ENCODE data around the gene HEATR1. TPM values are rescaled to one million over a fixed set of nuclear protein-coding genes. Genes with fewer than 3 reads are reported as not detected.

HEATR1 gene
- total RNA-seq (10 to 100 TPM; 34.2 to 45.6 TPM), total RNA-seq (105 to 152 reads per million in 2 donors)

GRCh38 chr1:236603991-236604904, at the start of gene HEATR1:
HEATR1 (minus strand) TSS chr1:236604516; CDS start chr1:236604095, 421 bp downstream.
- Mint-ChIP-seq H3K27me3 (peaks cover 4% of the 10 kb centered on the region), H3K36me3 (ENCODE audit: low read depth) (no peaks in the 10 kb centered on the region), H3K4me1 (peaks cover 13% of the 10 kb centered on the region), H3K4me3 (peak within 1 kb of the TSS; percentile 92), H3K27ac (peak within 1 kb of the TSS; percentile 91)
- ATAC-seq (peak; percentile 87), DNase-seq (peak; percentile 54 to 74 (median 64))
- H3K9me3 ChIP-seq (ENCODE audit: control insufficient read depth, low read length, poor library complexity, severe bottlenecking), result no peaks in the 10 kb centered on the region

- Mint-ChIP-seq H3K4me1 (no peaks in the 10 kb centered on the region), H3K27ac (no peak overlapping the region), H3K36me3 (ENCODE audit: low read depth) (no peaks in the 10 kb centered on the region), H3K27me3 (peaks cover 17% of the 10 kb centered on the region), H3K4me3 (no peak overlapping the region)
- no peak for DNase-seq
- no peak for ATAC-seq
- H3K9me3 ChIP-seq (ENCODE audit: control insufficient read depth, low read length, poor library complexity, severe bottlenecking), result no peaks in the 10 kb centered on the region
Measured at GRCh38 chr1:236645016-236645680, 40.8 kb upstream of the HEATR1 start.

DNA sequence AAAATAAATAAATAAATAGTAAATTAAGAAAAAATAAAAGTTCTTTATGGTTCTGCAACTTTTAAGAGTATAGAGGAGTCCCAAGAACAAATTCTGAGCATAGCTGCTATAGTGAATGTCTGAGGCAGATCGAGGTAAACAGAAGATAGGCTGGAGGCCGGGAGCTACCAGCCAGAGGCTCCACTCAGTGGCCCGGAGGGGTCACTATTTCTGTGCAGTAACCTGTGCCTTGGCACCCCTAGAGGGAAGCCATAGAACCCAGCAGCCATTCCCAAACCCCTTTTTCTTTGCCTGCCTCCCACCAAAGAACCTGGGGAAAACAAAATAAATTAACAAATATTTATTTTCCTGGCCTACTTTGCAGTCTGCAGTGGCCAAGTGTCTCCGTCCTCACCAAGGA, 38.4 kb upstream of the HEATR1 start:
- ATAC-seq (no peak), DNase-seq (no peak)
- H3K27ac Mint-ChIP-seq, result no peak overlapping the region
- H3K27me3 Mint-ChIP-seq, result peaks cover 22% of the 10 kb centered on the region
- no peaks in the 10 kb centered on the region for H3K9me3 ChIP-seq (ENCODE audit: control insufficient read depth, low read length, poor library complexity, severe bottlenecking)
- H3K4me3 Mint-ChIP-seq, result no peak overlapping the region
- H3K4me1 Mint-ChIP-seq, result no peaks in the 10 kb centered on the region
- no peaks in the 10 kb centered on the region for H3K36me3 Mint-ChIP-seq (ENCODE audit: low read depth)

- H3K4me1 Mint-ChIP-seq, result no peaks in the 10 kb centered on the region
Measured at GRCh38 chr1:236639686-236640085, 35.4 kb upstream of the HEATR1 start.

DNA sequence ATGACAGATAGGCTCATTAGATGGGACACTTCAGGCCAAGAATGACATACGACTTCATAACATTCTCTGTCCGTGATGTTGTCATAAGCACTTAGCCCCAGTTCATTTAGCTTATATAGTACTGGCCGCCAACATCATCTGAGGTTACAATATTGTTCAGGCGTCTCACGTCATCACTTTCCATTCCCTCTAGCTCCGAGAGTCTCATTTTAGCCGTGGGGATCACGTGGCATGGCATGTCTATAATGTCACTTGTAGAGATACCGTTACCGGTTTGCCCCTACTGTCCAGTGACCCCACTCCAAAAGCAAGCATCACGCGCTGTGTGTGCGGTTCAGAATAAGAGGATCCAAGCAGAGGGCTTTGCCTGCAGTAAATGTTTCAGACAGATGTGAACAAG, 34.6 kb upstream of the HEATR1 start:
- Mint-ChIP-seq H3K36me3 (ENCODE audit: low read depth) (no peaks in the 10 kb centered on the region), H3K27me3 (peaks cover 32% of the 10 kb centered on the region), H3K4me3 (no peak overlapping the region), H3K27ac (no peak overlapping the region), H3K4me1 (no peaks in the 10 kb centered on the region)
- no peaks in the 10 kb centered on the region for H3K9me3 ChIP-seq (ENCODE audit: control insufficient read depth, low read length, poor library complexity, severe bottlenecking)
- ATAC-seq (no peak), DNase-seq (no peak)

More at GRCh38 chr1:236639686-236640085, 35.4 kb upstream of the HEATR1 start:
- peaks cover 32% of the 10 kb centered on the region for H3K27me3 Mint-ChIP-seq
- H3K36me3 Mint-ChIP-seq (ENCODE audit: low read depth), result no peaks in the 10 kb centered on the region
- no peak overlapping the region for H3K27ac Mint-ChIP-seq
- ATAC-seq (no peak), DNase-seq (no peak)
- no peak overlapping the region for H3K4me3 Mint-ChIP-seq
- H3K9me3 ChIP-seq (ENCODE audit: control insufficient read depth, low read length, poor library complexity, severe bottlenecking), result no peaks in the 10 kb centered on the region

GRCh38 chr1:236636017-236636416, 31.7 kb upstream of the HEATR1 start:
- H3K27me3 Mint-ChIP-seq, result peaks cover 32% of the 10 kb centered on the region
- H3K4me3 Mint-ChIP-seq, result no peak overlapping the region
- DNase-seq, result no peak
- H3K9me3 ChIP-seq (ENCODE audit: control insufficient read depth, low read length, poor library complexity, severe bottlenecking), result no peaks in the 10 kb centered on the region
- H3K4me1 Mint-ChIP-seq, result no peaks in the 10 kb centered on the region
- ATAC-seq, result no peak
- no peak overlapping the region for H3K27ac Mint-ChIP-seq
- H3K36me3 Mint-ChIP-seq (ENCODE audit: low read depth), result no peaks in the 10 kb centered on the region

DNA sequence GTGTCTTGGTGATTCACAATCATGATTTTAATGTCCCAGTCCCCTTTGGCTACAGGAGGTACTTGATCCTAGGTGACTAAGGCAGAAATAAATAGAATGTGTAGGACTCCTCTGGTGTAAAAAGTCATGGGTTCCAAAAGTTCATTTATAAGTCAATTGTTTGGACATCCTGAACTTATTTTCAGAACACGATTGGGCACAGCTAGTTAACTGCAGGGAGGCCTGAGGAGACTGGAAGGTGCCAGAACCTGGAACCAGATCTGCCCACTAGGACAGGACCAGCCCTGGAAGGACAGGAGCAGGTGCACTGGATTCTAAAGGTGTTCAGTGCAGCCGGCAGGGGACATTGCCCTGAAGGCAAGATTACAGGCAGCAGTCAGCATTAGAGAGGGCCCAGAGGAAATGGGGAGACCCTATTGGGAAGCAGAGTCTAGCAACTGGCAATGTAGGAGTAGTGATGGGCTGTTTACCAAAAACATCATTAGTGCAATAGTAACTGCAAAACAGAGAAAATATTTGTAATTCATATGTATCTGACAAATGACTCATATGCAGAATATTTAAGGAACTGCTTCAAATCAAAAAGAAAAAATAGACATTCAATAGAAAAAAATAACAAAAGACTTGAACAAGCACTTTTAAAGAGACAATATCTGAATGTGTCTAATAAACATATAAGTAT, 23.6 kb upstream of the HEATR1 start:
- ATAC-seq (no peak), DNase-seq (no peak)
- H3K4me1 Mint-ChIP-seq, result no peaks in the 10 kb centered on the region
- H3K36me3 Mint-ChIP-seq (ENCODE audit: low read depth), result peaks cover 2% of the 10 kb centered on the region
- H3K9me3 ChIP-seq (ENCODE audit: control insufficient read depth, low read length, poor library complexity, severe bottlenecking), result no peaks in the 10 kb centered on the region
- no peak overlapping the region for H3K27ac Mint-ChIP-seq
- H3K27me3 Mint-ChIP-seq, result peaks cover 45% of the 10 kb centered on the region
- no peak overlapping the region for H3K4me3 Mint-ChIP-seq

DNA sequence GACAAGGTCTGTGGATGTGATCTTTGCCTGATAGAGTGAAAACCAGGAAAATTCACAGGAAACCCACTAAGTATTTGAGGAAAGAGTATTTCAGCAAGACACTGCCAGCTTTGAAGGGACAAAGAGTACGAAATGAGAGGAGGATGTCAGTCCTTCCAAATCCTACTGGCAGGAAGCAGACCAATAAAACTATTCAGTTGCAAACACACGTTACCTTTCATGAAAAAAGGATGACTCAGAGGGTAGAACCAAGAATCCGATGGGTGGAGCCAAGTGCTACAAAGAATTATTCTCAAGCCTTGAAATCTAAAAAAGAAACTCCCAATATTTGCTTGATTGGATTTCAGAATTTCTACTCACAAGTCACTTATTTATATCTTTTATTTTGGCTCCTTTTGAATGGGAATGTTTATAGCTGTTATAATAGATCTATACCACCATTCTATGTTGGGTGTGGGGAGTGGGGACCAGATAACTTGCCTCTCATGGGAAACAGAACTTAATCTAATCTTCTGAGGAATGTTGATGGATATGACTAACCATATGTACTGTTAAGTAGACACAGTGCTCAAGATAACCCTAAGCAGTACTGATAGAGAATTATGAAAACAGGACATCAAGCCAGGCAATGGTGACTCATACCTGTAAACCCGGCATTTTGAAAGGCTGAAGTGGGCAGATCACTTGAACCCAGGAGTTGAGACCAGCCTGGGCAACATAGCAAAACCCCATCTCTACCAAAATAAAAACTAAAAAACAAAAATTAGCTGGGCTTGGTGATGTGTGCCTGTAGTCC, 19.3 kb upstream of the HEATR1 start:
- peaks cover 2% of the 10 kb centered on the region for H3K36me3 Mint-ChIP-seq (ENCODE audit: low read depth)
- DNase-seq (no peak), ATAC-seq (no peak)
- H3K27me3 Mint-ChIP-seq, result peaks cover 39% of the 10 kb centered on the region
- H3K9me3 ChIP-seq (ENCODE audit: control insufficient read depth, low read length, poor library complexity, severe bottlenecking), result peaks cover 3% of the 10 kb centered on the region
- no peak overlapping the region for H3K27ac Mint-ChIP-seq
- no peak overlapping the region for H3K4me3 Mint-ChIP-seq
- H3K4me1 Mint-ChIP-seq, result no peaks in the 10 kb centered on the region

- Mint-ChIP-seq H3K36me3 (ENCODE audit: low read depth) (peaks cover 2% of the 10 kb centered on the region), H3K27ac (no peak overlapping the region), H3K4me3 (no peak overlapping the region), H3K27me3 (peaks cover 37% of the 10 kb centered on the region), H3K4me1 (no peaks in the 10 kb centered on the region)
- DNase-seq, result no peak
- H3K9me3 ChIP-seq (ENCODE audit: control insufficient read depth, low read length, poor library complexity, severe bottlenecking), result peaks cover 3% of the 10 kb centered on the region
- no peak for ATAC-seq
Measured at GRCh38 chr1:236622407-236622806, 18.1 kb upstream of the HEATR1 start.

- Mint-ChIP-seq H3K4me1 (no peaks in the 10 kb centered on the region), H3K36me3 (ENCODE audit: low read depth) (no peaks in the 10 kb centered on the region), H3K4me3 (no peak overlapping the region), H3K27me3 (peaks cover 42% of the 10 kb centered on the region), H3K27ac (no peak overlapping the region)
- ATAC-seq, result no peak
- no peak for DNase-seq
- peaks cover 3% of the 10 kb centered on the region for H3K9me3 ChIP-seq (ENCODE audit: control insufficient read depth, low read length, poor library complexity, severe bottlenecking)
Measured at GRCh38 chr1:236619398-236619797, 15.1 kb upstream of the HEATR1 start.

- ATAC-seq, result no peak
- Mint-ChIP-seq H3K36me3 (ENCODE audit: low read depth) (no peaks in the 10 kb centered on the region), H3K27me3 (peaks cover 35% of the 10 kb centered on the region), H3K27ac (no peak overlapping the region), H3K4me1 (no peaks in the 10 kb centered on the region), H3K4me3 (no peak overlapping the region)
- no peak for DNase-seq
- peaks cover 3% of the 10 kb centered on the region for H3K9me3 ChIP-seq (ENCODE audit: control insufficient read depth, low read length, poor library complexity, severe bottlenecking)
Measured at GRCh38 chr1:236618507-236618906, 14.2 kb upstream of the HEATR1 start.

GRCh38 chr1:236615399-236616148, 11.3 kb upstream of the HEATR1 start:
- peaks cover 55% of the 10 kb centered on the region for H3K27me3 Mint-ChIP-seq
- DNase-seq (no peak), ATAC-seq (no peak)
- no peak overlapping the region for H3K4me3 Mint-ChIP-seq
- no peaks in the 10 kb centered on the region for H3K4me1 Mint-ChIP-seq
- H3K27ac Mint-ChIP-seq, result no peak overlapping the region
- H3K36me3 Mint-ChIP-seq (ENCODE audit: low read depth), result peaks cover 2% of the 10 kb centered on the region
- no peaks in the 10 kb centered on the region for H3K9me3 ChIP-seq (ENCODE audit: control insufficient read depth, low read length, poor library complexity, severe bottlenecking)
